Activated CD4-positive, alpha-beta T cell treated with anti-CD3 and anti-CD28 coated beads for 4 hours (primary cell): ENCODE data around the gene SLC39A6.
A peak's percentile ranks its signal among the peaks of the same experiment; 100 is the strongest.
"Not testable (repeated sequence)": the region's sequence is repeated elsewhere in the genome, so short reads cannot be mapped to it uniquely, and the experiment has no call there.

Experiments
- DNase-seq, 2 donors: peaks; one replicate each; pipeline ENCODE4 v3.0.0-alpha.2; 2020

The SLC39A6 gene, protein sequence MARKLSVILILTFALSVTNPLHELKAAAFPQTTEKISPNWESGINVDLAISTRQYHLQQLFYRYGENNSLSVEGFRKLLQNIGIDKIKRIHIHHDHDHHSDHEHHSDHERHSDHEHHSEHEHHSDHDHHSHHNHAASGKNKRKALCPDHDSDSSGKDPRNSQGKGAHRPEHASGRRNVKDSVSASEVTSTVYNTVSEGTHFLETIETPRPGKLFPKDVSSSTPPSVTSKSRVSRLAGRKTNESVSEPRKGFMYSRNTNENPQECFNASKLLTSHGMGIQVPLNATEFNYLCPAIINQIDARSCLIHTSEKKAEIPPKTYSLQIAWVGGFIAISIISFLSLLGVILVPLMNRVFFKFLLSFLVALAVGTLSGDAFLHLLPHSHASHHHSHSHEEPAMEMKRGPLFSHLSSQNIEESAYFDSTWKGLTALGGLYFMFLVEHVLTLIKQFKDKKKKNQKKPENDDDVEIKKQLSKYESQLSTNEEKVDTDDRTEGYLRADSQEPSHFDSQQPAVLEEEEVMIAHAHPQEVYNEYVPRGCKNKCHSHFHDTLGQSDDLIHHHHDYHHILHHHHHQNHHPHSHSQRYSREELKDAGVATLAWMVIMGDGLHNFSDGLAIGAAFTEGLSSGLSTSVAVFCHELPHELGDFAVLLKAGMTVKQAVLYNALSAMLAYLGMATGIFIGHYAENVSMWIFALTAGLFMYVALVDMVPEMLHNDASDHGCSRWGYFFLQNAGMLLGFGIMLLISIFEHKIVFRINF

DNA sequence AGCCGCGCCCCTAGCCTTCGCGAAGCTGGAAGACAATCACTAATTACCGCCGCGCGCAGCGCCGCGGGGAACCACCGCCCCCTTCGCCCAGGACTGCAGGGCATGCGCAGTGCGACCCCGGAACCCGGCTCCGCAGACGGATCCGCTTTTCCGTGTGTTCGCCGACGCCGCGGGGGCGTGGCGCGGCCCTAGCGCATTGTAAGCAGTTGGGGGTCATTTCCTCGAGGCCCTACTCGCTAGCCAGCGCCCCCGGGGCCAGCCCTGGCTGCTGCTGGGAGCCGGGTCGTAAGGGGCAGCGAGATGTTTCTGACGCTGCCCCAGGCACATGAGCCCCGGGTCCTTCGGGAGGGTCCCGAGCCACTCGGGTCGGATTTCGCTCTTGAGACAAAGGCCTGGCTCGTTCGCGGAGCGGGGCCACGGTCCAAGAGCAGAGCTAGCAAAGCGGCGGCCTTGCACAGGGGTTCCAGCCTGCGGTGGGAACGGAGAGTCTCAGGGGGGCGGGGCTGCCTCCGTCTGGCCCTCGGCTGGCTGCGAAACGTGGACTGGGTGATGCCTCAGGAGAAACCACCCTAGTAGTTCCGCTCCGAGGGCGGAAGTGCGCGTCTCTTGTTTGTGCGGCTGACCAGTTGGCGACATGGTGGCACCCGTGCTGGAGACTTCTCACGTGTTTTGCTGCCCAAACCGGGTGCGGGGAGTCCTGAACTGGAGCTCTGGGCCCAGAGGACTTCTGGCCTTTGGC, at the start of gene SLC39A6, which contains the start of gene ELP2:
SLC39A6 (minus strand) TSS at position 41 of the 739 bp plus-strand sequence. CDS start 2,333 bp downstream, outside the sequence.
ELP2 (plus strand) TSS at position 600 of the 739 bp plus-strand sequence; CDS start at position 635, 35 bp downstream.
- DNase-seq: peak; percentile 94 to 95

DNA sequence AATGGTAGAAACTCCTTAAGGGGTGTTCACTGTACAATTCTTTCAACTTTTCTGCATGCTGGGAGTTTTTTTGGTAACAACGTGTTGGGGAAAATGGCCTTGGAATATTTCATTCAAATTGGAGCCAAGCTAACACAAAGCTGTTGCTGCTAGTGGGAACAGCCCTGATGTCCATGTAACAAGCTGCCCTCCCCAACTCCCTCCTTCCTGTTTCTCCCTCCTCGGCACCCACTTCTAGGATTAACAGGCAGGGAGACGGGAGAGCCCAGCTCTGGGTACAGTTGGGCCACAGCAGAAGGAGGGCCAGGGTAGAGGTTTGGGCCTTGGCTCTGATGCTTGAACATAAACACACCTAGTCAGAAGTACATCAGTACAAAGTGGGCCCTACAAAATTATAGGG, 48.8 kb upstream of the SLC39A6 start:
- no peak for DNase-seq

DNA sequence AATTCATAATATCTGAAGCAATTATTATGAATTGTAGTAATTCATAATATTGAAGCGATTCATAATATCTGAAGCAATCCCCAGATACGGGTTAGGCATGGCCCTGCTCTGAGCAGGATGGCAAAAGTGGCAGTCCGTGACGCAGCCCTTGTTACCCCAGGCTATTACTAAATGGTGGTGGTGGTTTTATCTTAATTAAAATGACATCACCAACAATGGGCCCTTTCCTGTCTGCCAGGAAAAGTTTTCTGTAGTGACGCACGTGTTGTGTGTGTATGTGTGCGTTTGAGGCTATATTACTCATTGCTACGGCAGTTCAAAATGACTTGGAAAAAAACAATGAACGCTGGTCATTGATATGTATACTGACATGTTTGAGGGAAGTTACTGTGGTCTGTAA, 47.6 kb upstream of the SLC39A6 start:
- no peak for DNase-seq

DNA sequence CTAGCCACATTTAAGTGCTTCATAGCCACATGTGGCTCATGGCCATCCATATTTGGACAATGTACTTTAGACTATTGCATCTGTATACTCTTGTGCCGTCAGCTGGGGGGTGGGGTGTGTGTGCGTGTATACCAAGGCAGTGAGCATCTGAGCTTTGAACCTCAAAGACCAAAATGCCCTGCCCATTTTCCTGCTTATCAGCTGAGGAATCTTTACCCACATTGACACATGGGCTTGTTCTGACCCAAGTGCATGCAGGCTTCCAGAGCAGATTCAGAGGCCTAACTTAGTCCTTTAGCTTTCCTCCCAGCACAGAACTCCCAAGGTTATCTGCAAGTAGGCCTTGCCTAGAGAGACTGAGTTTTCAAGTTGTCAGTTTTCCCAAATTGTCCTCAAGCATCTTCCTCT, 47.0 kb upstream of the SLC39A6 start:
- no peak for DNase-seq

DNA sequence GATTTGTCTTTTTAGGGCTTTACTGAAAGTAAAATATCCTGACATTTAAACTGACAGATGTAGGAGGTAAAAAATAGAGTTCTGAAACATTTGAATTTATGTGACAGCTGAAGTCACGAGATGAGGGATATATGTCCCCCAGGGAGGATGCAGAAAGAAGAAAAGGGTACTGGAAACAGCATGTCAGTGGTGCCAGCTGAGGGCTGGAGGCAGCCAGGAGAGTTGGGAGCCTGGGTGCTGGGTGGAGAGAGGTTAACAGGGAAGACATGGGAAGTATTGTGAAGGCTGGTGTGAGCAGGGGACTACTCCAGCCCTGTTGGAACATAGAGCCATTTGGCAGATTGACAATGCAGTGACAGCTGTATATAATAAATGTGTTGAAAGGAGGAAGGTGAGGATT, 46.3 kb upstream of the SLC39A6 start:
- DNase-seq: no peak

DNA sequence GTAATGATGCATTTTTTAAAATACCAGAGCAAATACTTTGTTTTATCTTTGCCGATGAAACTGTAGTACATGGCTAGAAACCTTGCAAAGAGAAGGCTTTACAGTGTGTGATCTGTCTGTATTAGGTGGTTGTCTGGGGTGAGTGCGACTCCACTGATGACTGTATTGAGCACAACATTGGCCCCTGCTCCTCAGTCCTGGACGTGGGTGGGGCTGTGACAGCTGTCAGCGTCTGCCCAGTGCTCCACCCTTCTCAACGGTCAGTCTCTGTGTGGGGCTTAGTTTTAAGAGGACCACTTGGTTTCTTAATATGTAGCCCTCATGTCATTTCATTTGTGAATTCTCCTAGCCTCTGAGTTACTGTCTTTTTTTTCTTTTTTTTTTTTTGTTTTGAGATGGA, 40.8 kb upstream of the SLC39A6 start:
- no peak for DNase-seq

DNA sequence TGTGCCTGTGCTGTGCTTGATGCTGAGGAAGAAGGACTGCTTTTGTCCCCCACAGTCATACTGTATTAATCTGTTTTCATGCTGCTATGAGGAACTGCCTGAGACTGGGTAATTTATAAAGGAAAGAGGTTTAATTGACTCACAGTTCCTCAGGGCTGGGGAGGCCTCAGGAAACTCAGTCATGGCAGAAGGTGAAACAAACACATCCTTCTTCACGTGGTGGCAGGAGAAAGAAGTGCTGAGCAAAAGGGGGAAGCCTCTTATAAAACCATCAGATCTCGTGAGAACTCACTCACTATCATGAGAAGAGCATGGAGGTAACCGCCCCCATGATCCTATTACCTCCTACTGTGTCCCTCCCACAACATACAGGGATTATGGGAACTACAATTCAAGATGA, 39.2 kb upstream of the SLC39A6 start:
- DNase-seq: not testable (repeated sequence)

DNA sequence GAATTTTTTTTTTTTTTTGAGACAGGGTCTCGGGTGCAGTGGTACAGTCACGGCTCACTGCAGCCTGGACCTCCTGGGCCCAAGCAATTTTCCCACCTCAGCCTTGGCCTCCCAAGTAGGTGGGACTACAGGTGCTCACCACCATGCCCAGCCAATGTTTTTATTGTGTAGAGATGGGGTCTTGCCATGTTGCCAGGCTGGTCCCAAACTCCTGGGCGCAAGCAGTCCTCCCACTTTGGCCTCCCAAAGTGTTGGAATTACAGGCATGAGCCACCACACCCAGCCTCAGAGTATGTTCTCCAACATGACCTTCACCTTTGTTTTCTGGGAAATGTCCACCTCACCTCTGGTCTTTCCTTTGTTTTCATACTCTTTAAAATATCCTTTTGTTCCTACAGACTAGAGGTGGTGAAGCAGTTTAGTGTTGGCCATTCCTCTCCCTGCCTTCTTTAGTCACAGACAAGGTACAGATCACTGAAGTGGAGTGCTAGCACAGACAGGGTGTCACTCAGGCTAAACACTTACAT, 38.6 kb upstream of the SLC39A6 start:
- DNase-seq: no peak

DNA sequence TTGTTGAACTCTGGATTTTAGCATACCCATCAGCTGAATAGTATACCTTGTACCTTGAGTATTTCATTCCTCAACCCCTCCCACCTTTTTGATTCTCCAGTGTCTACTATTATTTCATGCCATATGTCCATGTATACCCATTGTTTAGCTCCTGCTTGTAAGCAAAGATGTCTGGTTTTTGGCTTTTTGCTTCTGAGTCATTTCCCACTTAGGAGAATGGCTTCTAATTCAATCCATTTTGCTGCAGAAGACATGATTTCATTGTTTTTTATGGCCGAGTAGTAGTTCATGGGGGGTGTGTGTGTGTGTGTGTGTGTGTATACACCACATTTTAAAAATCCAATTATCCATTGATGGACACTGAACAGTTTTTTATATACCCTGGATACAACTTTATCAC, 33.8 kb upstream of the SLC39A6 start:
- DNase-seq: no peak

DNA sequence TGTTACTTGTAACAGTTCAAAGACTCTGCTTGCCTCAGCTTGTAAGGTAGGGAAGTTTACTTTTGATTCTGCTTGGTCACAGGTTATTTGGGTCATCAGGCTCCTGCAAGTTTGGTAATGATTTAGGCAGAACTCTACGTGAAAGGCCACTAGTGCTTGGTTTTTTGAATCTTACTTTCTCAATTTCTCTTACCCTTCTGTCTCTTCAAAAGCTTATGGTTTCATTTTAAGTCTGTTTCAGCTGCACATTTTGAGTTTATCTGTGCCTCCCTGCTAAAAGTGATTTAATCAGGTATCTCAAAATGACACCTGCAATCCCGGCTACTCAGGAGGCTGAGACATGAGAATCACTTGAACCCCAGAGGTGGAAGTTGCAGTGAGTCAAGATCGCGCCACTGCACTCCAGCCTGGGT, 31.8 kb upstream of the SLC39A6 start:
- DNase-seq: no peak

DNA sequence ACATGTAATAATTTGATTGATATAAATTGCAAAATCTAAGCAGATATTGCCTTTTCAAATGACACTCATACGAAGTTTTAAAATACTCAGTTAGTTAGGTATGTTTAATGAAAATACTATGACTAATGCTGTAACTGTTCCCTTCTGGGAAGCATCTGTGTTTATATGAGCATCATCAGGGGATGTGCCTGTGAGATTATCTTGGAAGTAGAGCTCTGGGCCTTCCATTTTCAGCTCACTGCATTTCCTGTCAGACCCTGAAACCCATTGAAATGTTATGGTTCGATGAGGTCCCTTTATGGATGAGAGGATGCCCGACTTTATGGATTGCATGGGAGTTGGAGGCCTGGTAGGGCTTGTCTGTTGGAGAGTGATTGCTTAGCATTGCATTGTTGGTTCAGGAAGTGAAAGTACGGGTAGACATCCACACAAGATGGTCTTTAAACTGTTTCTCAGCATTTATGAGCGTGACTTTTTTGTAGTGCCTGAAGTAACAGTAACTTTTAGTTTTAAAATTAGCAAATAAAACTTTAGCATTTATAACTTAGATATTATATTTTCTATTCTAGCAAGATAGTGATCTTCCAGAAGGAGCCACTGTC, 29.2 kb upstream of the SLC39A6 start:
- DNase-seq: no peak

DNA sequence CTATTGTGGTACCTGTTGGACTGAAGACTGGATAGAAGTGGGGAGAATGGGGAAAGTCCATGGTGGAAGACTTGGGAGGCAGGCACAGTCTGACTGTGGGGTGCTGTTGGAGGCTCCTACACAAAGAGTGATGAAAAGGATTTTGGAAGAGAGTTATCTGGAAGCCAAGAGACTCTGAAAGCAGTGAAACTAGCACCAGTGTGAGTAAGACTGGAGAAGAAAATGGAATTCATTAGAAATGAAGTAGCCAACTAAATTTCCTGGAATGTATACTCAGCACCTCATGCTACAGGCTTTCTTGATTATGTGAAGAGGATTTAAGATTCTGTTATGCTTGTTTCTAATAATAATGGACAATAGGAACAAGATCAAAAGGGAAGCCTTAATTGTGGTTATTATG, 28.3 kb upstream of the SLC39A6 start:
- DNase-seq: no peak

DNA sequence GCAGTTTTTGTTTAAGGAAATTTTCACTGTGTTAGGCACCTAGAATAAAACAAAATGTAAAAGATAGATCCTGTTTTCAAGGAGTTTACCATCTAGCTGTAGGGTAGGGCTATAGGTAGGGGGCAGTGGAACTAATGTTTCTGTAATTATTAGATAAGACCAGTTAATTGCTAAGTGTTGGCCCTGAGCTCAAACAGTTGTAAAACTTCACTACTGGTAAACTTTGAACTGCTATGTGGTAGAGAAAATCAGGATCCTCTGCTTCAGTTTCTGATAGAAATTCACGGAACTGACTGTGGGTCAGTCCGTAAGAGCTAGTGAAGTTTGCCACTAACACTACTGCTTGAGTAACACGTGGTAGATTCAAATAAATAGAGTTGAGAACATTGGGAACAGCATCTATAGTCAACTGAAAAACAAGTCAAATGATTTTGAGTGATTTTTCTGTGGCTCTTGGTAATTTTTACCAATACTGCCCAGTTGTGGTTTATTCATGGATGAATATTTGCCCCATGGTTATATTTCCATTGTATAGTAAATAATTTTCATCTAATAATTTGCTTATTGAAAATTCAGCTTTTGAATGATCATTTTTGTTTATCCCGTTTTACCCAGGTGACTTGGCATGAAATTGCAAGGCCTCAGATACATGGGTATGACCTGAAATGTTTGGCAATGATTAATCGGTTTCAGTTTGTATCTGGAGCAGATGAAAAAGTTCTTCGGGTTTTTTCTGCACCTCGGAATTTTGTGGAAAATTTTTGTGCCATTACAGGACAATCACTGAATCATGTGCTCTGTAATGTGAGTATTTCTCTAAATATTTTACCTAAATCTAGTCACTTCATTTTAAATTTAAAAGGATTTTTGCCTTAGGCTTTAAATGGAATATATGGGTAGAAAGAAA, 27.0 kb upstream of the SLC39A6 start:
- DNase-seq: no peak

DNA sequence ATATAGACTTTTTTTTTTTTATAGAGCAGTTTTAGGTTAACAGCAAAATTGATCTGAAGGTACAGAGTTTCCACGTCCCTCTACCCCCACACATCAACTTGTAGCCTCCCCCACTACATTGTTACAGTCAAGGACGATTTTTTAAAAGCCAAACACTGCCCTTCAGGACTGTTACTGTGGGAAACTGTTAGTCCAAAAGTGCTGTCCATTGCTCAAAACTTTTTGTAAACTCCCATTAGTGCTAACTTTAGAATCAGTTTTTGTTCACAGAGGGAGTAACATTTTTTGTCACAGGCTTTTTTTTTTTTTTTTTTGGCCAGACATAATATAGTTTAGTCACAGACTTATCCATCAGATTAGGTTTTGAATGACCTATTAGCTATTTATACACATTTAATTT, 24.6 kb upstream of the SLC39A6 start:
- DNase-seq: no peak

DNA sequence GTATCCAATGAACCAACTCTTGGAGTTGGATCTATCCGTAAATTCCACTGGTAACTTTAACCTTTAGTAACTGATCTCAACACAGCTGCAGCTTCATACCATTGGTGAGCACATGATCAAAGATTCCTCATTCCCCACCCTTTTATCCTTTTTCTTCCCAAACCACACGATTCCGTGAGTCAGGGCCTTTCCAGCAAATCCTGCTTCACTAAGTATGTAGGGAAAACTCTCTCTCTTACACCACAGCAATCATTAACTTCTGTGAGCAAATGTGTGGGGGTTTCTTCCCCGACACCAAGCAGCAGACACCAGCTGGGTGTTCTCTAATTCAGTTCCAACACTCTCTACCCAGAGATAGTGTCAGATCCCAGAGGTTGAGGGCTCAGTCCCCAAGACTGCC, 24.1 kb upstream of the SLC39A6 start:
- DNase-seq: no peak

DNA sequence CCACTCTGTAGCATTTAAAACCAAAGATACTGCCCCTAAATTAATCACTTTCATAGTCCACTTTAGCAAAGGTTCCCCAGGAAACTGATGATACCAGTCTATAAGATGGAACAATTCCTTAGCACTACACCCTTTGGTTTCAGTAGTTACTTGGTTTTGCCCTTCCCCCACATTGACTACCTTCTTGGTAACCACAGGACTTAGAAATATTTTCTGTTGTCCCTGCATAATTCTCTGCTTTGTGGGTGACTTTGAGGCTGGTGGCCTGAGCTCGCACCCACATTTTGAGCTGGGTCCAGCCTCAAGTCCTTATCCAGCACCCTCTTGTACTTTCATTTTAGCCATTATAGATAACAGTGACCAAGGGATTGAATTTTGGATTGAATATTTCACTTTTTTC, 23.6 kb upstream of the SLC39A6 start:
- no peak for DNase-seq

DNA sequence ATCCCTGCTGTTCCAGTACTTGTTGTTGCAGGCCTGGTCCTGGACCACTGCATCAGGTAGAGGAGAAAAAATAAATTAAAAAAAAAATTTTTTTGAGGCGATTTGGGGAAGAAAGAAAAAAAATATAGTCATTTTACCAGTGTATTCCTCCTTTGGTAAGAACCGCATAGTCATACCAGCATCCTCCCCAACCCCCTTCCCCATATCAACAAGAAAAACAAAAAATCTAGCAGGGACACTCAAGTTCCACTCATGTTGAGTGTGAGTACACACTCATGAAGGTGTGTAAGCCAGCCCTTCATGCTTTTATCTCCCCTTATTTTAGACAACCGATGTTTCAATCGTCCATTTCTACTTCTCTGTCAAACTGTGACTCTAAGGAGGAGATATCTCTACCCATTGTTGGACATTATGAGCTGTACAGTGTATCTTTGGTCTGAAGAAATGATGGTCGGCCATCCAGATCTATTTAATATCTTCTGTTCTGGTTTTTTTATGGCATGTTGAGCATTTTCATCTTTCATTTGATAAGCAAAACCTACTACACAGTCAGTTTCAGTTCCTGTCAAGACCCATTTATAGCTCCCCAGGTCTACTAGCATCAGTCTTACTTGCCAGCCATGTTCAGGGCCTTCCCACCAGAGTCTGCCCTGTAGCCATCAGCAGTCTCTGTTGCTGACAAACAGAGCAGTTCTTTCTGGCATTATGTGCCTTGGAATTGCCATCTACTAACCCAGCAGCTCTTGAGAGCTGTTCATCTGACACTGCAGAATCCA, 20.6 kb upstream of the SLC39A6 start:
- no peak for DNase-seq

DNA sequence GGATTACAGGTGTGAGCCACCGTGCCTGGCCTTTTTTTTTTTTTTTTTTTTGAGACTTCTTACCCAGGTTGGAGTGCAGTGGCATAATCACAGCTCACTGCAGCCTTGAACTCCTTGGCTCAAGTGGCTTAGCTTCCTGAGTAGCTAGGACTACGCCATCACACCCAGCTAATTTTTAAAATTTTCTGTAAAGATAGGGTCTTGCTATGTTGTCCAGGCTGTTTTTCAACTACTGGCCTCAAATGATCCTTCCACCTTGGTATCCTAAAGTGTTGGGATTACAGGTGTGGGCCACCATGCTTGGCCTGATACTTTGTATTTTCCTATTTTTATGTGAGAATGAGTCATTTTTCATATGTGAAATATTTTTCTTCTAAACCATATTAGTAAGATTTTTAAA, 14.3 kb upstream of the SLC39A6 start:
- no peak for DNase-seq

DNA sequence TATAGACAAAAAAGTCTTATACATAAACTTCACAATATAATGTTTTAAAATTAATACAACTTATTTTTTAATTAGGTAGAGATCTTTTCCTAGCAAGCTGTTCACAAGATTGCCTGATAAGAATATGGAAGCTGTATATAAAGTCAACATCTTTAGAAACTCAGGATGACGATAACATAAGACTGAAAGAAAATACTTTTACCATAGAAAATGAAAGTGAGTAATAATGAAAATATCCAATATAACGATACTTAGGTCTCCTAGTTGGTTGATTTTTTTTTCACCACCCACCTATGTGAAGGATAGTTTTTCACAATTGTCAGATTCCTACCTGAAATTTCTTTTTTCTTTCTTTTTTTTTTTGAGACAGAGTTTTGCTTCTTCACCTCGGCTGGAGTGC, 13.6 kb upstream of the SLC39A6 start:
- DNase-seq: no peak

DNA sequence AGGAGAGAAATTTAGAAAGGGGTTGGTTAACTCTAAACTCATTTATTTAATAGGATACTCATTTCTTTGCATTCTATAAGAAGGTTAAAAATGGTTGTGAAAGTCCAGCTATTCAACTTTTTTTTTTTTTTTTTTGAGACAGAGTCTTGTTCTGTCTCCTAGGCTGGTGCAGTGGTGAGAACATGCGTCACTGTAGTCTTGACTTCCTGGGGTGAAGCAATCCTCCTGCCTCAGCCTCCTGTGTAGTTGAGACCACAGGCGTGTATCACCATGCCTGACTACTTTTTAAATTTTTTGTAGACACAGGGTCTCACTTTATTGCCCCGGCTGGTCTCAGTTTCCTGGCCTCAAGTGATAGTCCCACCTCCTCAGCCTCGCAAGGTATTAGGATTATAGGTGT, 12.4 kb upstream of the SLC39A6 start:
- DNase-seq: no peak

DNA sequence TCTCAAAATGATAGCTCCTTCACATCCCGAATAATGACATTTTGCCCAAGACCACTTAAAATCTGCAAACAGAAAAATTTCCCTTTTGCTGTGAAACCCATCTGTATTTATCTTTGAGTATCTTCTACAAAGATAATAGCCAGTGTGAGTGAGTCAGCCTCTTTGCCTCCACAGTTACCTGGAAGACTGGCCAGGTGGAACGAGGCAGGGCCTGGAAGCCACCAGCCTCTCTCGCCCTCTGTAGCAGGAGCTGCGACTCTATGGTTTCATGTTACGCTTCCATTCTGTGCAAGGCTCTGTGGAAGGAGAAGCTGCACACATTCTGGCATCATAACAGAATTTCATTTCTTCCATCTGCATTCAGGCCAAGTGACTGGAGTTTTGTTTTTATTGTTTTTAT, 10.1 kb upstream of the SLC39A6 start:
- no peak for DNase-seq
